Gastrocnemius medialis (tissue), 4 donors: ENCODE measurements around the gene TBC1D22B. TPM values are rescaled to one million over a fixed set of nuclear protein-coding genes. Genes with fewer than 3 reads are reported as not detected.

ENCODE experiments used
- ATAC-seq, 2 donors: fragments of 150-250 bp; one replicate each; pipeline ENCODE4 v1.9.1; 2016
- DNase-seq, 2 donors: peaks; one replicate each; pipeline ENCODE4 v3.0.0-alpha.2; 2019
- H3K27ac ChIP-seq, 4 donors: fragments of 200-600 bp; sonication (generic); 1 replicate in 1 of 4; 2 replicates in 3 of 4; pipeline ENCODE4 v1.5.1; 2016 to 2018; ENCODE audit warnings: mild to moderate bottlenecking in 2 of 4, moderate library complexity in 1 of 4
- H3K27me3 ChIP-seq, 3 donors: fragments of 200-600 bp; sonication (generic) in 2 of 3; 1 replicate in 1 of 3; 2 replicates in 2 of 3; pipeline versions ENCODE4 v1.5.1 to v1.6.0; 2016 to 2019; ENCODE audit warnings: mild to moderate bottlenecking in 1 of 3, moderate library complexity in 1 of 3
- H3K36me3 ChIP-seq, 2 donors: fragments of 200-600 bp; sonication (generic) in 1 of 2; one replicate each; pipeline ENCODE4 v1.5.1; 2017 to 2018
- H3K4me1 ChIP-seq, 2 donors: fragments of 200-600 bp; sonication (generic) in 1 of 2; one replicate each; pipeline ENCODE4 v1.5.1; 2016 to 2017; ENCODE audit warnings: mild to moderate bottlenecking in 2 of 2
- H3K4me3 ChIP-seq, 4 donors: fragments of 200-600 bp; sonication (generic) in 3 of 4; 1 replicate in 1 of 4; 2 replicates in 3 of 4; pipeline ENCODE4 v1.5.1; 2016 to 2019; ENCODE audit warnings: mild to moderate bottlenecking in 2 of 4
- H3K9me3 ChIP-seq, 3 donors: fragments of 200-600 bp; sonication (generic) in 2 of 3; 1 replicate in 1 of 3; 2 replicates in 2 of 3; pipeline ENCODE4 v1.5.1; 2016 to 2019
- POLR2A ChIP-seq, 2 donors: fragments of 450-650 bp; IDR thresholded peaks; one replicate each; pipeline ENCODE4 v1.6.1; 2017; ENCODE audit warnings: antibody characterized with exemption in 2 of 2, mild to moderate bottlenecking in 2 of 2, moderate library complexity in 2 of 2
- in situ Hi-C, 4 donors: fragments of 200-750 bp; cut with MboI; loops; one replicate each; pipeline versions ENCODE4 v1.15.0 to v1.8.0; 2017; ENCODE audit warnings: low sequenced_read_pairs in 4 of 4
- intact Hi-C: fragments of 100-400 bp; cut with DNase I; formaldehyde crosslinking; loops from one replicate; pipeline ENCODE4 v1.15.1; 2023; ENCODE audit warnings: low total_unique reads
- total RNA-seq, 4 donors: library from RNA; depleted of rRNA; stranded (reverse); fragments of >200 nt; gene quantifications; one replicate each; pipeline versions ENCODE4 v1.1.0 to v1.2.3, GENCODE V29; 2016
- TF ChIP-seq, protein P1 (sequence below), 5 experiments: fragments of 450-650 bp in 3 of 5; fragments of 200-600 bp in 2 of 5; sonication (generic) in 2 of 5; IDR thresholded peaks in 4 of 5; conservative IDR thresholded peaks in 1 of 5; 1 replicate in 4 of 5; 2 replicates in 1 of 5; pipeline ENCODE4 v1.5.1; 2016 to 2019; ENCODE audit warnings: antibody characterized with exemption in 5 of 5, mild to moderate bottlenecking in 3 of 5, moderate library complexity in 3 of 5

TBC1D22B gene
- total RNA-seq, 4 donors from 2014 or later, result 6.3 to 12.3 (median 7.7) TPM

DNA sequence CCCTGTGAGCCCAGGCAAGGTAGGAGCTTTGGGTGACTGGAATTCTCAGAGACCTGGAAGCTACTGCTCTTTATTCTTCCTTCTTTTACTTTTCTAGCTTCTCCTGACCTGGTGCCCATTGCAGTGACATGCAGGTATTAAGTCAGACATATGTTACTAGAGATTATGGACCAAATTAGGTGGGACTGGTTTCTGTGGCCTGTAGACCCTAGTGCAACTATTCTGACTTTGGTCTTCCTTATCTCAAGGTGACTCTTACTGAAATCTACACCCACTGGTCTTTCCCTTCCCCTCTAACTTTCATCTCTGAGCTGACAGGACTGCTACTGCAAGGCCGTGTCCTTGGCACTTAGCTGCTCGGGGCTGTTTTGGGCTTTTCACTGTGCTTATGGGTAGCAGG lies 24.8 kb downstream of the TBC1D22B start:
- intact Hi-C loops, result loop anchor here (2.0 to 10.0 kb wide), 2 partner anchors 38 to 512 kb away; no protein-coding TSS in a partner anchor
- Histone ChIP-seq H3K4me1 (peaks cover 69 to 72% of the 10 kb centered on the region in 2 donors), H3K27ac (peak overlapping the region; percentile 92 to 97 (median 94))

DNA sequence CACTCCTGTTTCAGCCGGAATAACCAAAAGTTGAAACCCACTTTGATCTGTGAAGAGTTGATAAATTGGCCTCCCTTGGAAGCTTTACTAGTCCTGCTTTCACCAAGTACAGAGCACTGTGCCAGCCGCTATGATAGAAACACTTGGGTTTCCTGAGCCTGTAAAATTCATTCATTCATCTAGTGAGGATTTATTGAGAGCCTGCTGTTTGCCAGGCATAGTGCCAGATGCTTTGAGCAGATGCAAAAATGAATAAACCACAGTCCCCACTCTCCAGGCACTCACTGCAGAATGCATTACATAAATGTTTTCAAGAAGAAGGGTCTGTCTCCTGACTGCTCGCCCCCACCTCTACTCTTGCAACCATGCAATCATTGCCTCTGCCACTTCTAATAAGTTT lies 25.7 kb downstream of the TBC1D22B start:
- H3K27ac ChIP-seq, result peak overlapping the region; percentile 92 to 97 (median 94)

More for the DNA sequence above, 24.8 kb downstream of the TBC1D22B start:
- in situ Hi-C loops, result no loop called here
- H3K9me3 ChIP-seq, result no peaks in the 10 kb centered on the region
- H3K36me3 ChIP-seq, result peaks cover 0 to 24% of the 10 kb centered on the region in 2 donors
- ATAC-seq (no peak), DNase-seq (no peak)
- H3K4me3 ChIP-seq, result no peak overlapping the region
- no peak for TF ChIP-seq POLR2A (IDR thresholded peaks at IDR 0.05)
- TF ChIP-seq, protein P1, sequence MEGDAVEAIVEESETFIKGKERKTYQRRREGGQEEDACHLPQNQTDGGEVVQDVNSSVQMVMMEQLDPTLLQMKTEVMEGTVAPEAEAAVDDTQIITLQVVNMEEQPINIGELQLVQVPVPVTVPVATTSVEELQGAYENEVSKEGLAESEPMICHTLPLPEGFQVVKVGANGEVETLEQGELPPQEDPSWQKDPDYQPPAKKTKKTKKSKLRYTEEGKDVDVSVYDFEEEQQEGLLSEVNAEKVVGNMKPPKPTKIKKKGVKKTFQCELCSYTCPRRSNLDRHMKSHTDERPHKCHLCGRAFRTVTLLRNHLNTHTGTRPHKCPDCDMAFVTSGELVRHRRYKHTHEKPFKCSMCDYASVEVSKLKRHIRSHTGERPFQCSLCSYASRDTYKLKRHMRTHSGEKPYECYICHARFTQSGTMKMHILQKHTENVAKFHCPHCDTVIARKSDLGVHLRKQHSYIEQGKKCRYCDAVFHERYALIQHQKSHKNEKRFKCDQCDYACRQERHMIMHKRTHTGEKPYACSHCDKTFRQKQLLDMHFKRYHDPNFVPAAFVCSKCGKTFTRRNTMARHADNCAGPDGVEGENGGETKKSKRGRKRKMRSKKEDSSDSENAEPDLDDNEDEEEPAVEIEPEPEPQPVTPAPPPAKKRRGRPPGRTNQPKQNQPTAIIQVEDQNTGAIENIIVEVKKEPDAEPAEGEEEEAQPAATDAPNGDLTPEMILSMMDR (IDR thresholded peaks at IDR 0.05 in 4 of 5, conservative IDR thresholded peaks at IDR 0.05 in 1 of 5), result no peak
- no peaks in the 10 kb centered on the region for H3K27me3 ChIP-seq

DNA sequence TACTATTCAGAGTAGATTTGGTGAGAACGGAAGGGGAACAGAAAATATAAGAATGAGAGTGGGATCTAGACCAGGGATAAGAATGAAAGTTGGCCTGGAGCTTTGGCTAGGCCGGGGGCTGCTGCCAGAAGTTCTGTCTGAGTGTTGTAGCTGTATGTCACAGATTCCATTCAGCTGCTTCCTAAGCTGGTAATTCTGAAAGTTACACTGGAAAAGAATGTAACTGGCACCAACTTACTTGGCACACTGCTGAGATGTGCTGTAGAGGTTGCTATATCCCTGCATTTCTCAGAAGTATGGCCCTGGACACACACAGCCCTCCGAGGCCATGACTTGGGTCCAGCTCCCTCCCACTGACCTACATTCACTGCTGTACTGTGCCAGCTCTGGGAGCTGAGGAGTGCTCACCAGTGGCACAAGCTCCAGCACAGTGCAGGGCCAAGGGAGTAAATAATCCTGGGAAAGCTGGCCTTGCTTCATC lies 26.1 kb downstream of the TBC1D22B start:
- ATAC-seq, result peak; percentile 75 to 76
- no peak for TF ChIP-seq POLR2A (IDR thresholded peaks at IDR 0.05)
- TF ChIP-seq, protein P1 (IDR thresholded peaks at IDR 0.05 in 4 of 5, conservative IDR thresholded peaks at IDR 0.05 in 1 of 5), result no peak
- in situ Hi-C loops, result no loop called here
- Histone ChIP-seq H3K36me3 (peaks cover 0 to 29% of the 10 kb centered on the region in 2 donors), H3K27ac (peak overlapping the region; percentile 92 to 97 (median 94)), H3K27me3 (no peaks in the 10 kb centered on the region), H3K4me3 (peak overlapping the region in 1 of 4 donors; percentile 8), H3K4me1 (peaks cover 58% of the 10 kb centered on the region in 2 donors), H3K9me3 (no peaks in the 10 kb centered on the region)
- DNase-seq, result peak; percentile 90 to 95
- intact Hi-C loops, result loop anchor here (2.0 to 10.0 kb wide), 2 partner anchors 39 to 511 kb away; no protein-coding TSS in a partner anchor

More for the DNA sequence above, 25.7 kb downstream of the TBC1D22B start:
- no peaks in the 10 kb centered on the region for H3K27me3 ChIP-seq
- H3K36me3 ChIP-seq, result peaks cover 0 to 29% of the 10 kb centered on the region in 2 donors
- peak overlapping the region in 1 of 4 donors; percentile 8 for H3K4me3 ChIP-seq
- in situ Hi-C loops, result no loop called here
- DNase-seq, result no peak
- TF ChIP-seq POLR2A (IDR thresholded peaks at IDR 0.05), result no peak
- no peak for ATAC-seq
- H3K4me1 ChIP-seq, result peaks cover 63% of the 10 kb centered on the region in 2 donors
- intact Hi-C loops, result loop anchor here (2.0 to 10.0 kb wide), 2 partner anchors 38 to 512 kb away; no protein-coding TSS in a partner anchor
- H3K9me3 ChIP-seq, result no peaks in the 10 kb centered on the region

DNA sequence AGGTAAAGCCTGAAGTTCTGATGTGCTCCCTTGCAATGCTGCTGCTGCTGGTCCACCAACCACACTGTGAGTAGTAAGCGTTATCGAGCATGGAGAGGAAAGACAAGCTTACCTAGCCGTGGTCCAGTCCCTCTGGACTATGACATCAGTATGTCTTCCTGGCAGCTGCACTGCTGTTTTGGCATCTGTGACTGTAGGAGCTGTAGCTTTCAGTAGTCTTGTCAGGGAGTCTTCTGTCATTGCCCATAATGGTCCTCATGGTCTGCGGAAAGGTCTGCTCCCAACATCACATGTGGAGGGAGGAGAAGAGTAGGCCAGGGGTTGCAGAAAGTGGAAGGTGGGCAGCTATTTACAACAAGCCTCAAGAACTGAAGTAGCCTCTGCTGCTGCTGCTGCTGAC lies 27.2 kb downstream of the TBC1D22B start:
- peak overlapping the region; percentile 92 to 97 (median 94) for H3K27ac ChIP-seq
- intact Hi-C loops, result loop anchor here (10.0 kb wide), 1 partner anchor 510 kb away; no protein-coding TSS in a partner anchor
- in situ Hi-C loops, result no loop called here
- no peak for ATAC-seq
- peaks cover 49% of the 10 kb centered on the region in 2 donors for H3K4me1 ChIP-seq
- peaks cover 0 to 35% of the 10 kb centered on the region in 2 donors for H3K36me3 ChIP-seq
- H3K9me3 ChIP-seq, result no peaks in the 10 kb centered on the region
- no peak for TF ChIP-seq POLR2A (IDR thresholded peaks at IDR 0.05)
- TF ChIP-seq, protein P1 (IDR thresholded peaks at IDR 0.05 in 4 of 5, conservative IDR thresholded peaks at IDR 0.05 in 1 of 5), result no peak
- no peak for DNase-seq
- no peak overlapping the region for H3K4me3 ChIP-seq
- H3K27me3 ChIP-seq, result no peaks in the 10 kb centered on the region

DNA sequence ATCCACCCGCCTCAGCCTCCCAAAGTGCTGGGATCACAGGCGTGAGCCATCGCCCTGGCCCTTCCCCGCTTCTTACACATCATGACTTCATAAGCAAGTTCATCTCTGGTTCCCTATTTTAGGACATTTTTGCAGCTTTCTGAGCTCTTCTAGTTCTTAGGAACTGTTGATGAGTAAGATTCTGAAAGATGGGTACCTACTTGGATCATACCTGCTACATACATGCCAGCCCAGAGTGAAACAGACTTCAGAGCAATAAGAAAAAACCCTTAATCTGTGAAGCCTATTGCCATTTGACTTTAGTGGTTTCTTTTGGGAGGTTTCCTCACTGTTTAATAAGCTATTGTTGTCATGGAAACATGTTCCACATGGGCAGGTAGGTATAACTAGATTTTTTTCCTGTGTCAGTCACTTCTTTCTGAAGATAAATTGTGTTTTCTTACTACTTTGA lies 28.3 kb downstream of the TBC1D22B start:
- H3K9me3 ChIP-seq, result no peaks in the 10 kb centered on the region

More for the DNA sequence above, 28.3 kb downstream of the TBC1D22B start:
- TF ChIP-seq, protein P1 (IDR thresholded peaks at IDR 0.05 in 4 of 5, conservative IDR thresholded peaks at IDR 0.05 in 1 of 5), result no peak
- no peak overlapping the region for H3K4me3 ChIP-seq
- intact Hi-C loops, result loop anchor here (10.0 kb wide), 1 partner anchor 509 kb away; no protein-coding TSS in a partner anchor
- in situ Hi-C loops, result no loop called here
- peaks cover 39% of the 10 kb centered on the region in 2 donors for H3K4me1 ChIP-seq
- peaks cover 0 to 37% of the 10 kb centered on the region in 2 donors for H3K36me3 ChIP-seq
- H3K27me3 ChIP-seq, result no peaks in the 10 kb centered on the region
- H3K27ac ChIP-seq, result no peak overlapping the region
- ATAC-seq (no peak), DNase-seq (no peak)
